Thoracic aorta (tissue), 2 donors: ENCODE results near the gene CCDC40. TPM values are rescaled to one million over a fixed set of nuclear protein-coding genes. Genes with fewer than 3 reads are reported as not detected.

Experiments used
- ATAC-seq: fragments of 150-250 bp; one replicate; pipeline ENCODE4 v1.8.0; 2017; ENCODE audit warnings: low read depth; ENCODE audit not compliant: insufficient number of reproducible peaks, low FRiP score
- DNase-seq: peaks from one replicate; pipeline ENCODE4 v3.0.0-alpha.2; 2020; ENCODE audit warnings: low spot score
- H3K27ac ChIP-seq, 2 donors: fragments of 200-600 bp; sonication (generic); 1 replicate in 1 of 2; 2 replicates in 1 of 2; pipeline ENCODE4 v1.5.1; 2016; ENCODE audit warnings: mild to moderate bottlenecking in 2 of 2, moderate library complexity in 2 of 2
- H3K27me3 ChIP-seq: fragments of 200-600 bp; sonication (generic); replicated peaks from 2 replicates; pipeline ENCODE4 v1.6.0; 2016; ENCODE audit warnings: mild to moderate bottlenecking; ENCODE audit not compliant: insufficient read depth
- H3K36me3 ChIP-seq: fragments of 200-600 bp; sonication (generic); one replicate; pipeline ENCODE4 v1.5.1; 2016
- H3K4me1 ChIP-seq, 2 donors: fragments of 200-600 bp; sonication (generic); 1 replicate in 1 of 2; 2 replicates in 1 of 2; pipeline versions ENCODE4 v1.5.1 to v1.6.0; 2016; ENCODE audit warnings: low read depth in 2 of 2, mild to moderate bottlenecking in 1 of 2; ENCODE audit not compliant: control insufficient read depth in 1 of 2
- H3K4me3 ChIP-seq: fragments of 200-600 bp; sonication (generic); 2 replicates; pipeline ENCODE4 v1.5.1; 2016; ENCODE audit warnings: mild to moderate bottlenecking
- H3K9me3 ChIP-seq: fragments of 200-600 bp; sonication (generic); 2 replicates; pipeline ENCODE4 v1.5.1; 2016
- total RNA-seq, 2 donors: library from RNA; depleted of rRNA; stranded (reverse); fragments of >200 nt; gene quantifications; one replicate each; pipeline versions ENCODE4 v1.1.0 to v1.2.3, GENCODE V29; 2016
- TF ChIP-seq, protein P1 (sequence below): fragments of 200-600 bp; sonication (generic); IDR thresholded peaks from one replicate; pipeline ENCODE4 v1.5.1; 2019; ENCODE audit warnings: antibody characterized with exemption

The CCDC40 gene
- total RNA-seq, 2 donors from 2014 or later = 4.4 to 6.5 TPM

DNA sequence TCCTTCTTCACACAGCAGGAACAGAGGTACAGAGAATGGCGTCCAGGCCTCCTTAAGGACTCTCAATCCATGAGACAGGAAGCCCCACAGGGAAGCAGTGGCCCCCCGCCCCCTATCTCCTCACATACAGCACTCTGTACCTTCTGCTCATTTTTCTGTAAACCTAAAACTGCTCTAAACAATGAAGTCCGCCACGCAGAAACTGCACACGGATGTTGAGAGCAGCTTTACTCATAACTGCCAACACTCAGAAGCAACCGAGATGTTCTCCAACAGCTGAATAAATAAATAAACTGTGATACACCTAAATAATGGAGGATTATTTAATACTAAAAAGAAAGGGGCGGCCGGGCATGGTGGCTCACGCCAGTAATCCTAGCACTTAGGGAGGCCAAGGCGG is 10.6 kb upstream of the CCDC40 start:
- TF ChIP-seq, protein P1, sequence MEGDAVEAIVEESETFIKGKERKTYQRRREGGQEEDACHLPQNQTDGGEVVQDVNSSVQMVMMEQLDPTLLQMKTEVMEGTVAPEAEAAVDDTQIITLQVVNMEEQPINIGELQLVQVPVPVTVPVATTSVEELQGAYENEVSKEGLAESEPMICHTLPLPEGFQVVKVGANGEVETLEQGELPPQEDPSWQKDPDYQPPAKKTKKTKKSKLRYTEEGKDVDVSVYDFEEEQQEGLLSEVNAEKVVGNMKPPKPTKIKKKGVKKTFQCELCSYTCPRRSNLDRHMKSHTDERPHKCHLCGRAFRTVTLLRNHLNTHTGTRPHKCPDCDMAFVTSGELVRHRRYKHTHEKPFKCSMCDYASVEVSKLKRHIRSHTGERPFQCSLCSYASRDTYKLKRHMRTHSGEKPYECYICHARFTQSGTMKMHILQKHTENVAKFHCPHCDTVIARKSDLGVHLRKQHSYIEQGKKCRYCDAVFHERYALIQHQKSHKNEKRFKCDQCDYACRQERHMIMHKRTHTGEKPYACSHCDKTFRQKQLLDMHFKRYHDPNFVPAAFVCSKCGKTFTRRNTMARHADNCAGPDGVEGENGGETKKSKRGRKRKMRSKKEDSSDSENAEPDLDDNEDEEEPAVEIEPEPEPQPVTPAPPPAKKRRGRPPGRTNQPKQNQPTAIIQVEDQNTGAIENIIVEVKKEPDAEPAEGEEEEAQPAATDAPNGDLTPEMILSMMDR = no peak
- H3K27me3 ChIP-seq = no peaks in the 10 kb centered on the region
- no peaks in the 10 kb centered on the region for H3K9me3 ChIP-seq
- no peaks in the 10 kb centered on the region for H3K36me3 ChIP-seq
- no peak overlapping the region for H3K4me3 ChIP-seq
- no peak for DNase-seq
- peaks cover 31 to 60% of the 10 kb centered on the region in 2 donors for H3K4me1 ChIP-seq
- ATAC-seq = no peak
- no peak overlapping the region for H3K27ac ChIP-seq

DNA sequence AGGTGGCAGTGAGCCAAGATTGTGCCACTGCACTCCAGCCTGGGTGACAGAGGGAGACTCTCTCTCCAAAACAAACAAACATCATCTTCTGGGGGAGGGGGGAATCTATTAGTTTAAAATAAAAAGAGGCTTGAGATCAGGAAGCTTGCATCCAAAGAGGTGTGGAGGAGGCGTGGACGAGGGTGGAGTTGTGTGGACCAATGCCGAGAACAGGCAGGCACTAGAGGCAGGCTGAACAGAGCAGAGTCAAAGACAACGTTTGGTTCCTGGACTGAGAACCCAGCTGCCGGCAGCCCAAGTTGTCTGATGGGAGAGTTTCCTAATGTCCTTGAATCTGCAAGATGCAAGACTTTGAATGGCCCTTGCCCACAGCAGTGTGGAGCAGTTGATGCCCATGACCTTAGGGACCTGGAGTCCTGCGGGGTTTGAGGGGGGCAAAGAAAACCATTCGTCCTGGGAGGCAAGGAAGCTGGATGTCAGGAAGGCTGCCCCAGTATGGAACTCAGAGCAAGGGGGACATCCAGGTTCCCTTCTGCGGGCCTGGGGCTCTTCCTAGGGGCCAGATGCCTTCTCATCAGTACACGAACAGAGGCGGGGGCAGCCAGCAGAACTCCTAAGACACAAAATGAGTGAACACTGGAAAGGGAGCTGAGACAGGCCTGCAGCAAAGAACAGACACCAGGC is 9.9 kb upstream of the CCDC40 start:
- ATAC-seq (no peak), DNase-seq (no peak)
- Histone ChIP-seq H3K9me3 (no peaks in the 10 kb centered on the region), H3K36me3 (no peaks in the 10 kb centered on the region), H3K4me1 (peaks cover 33 to 62% of the 10 kb centered on the region in 2 donors), H3K27ac (peak overlapping the region; percentile 19 to 23), H3K4me3 (no peak overlapping the region), H3K27me3 (no peaks in the 10 kb centered on the region)
- TF ChIP-seq, protein P1 = no peak

DNA sequence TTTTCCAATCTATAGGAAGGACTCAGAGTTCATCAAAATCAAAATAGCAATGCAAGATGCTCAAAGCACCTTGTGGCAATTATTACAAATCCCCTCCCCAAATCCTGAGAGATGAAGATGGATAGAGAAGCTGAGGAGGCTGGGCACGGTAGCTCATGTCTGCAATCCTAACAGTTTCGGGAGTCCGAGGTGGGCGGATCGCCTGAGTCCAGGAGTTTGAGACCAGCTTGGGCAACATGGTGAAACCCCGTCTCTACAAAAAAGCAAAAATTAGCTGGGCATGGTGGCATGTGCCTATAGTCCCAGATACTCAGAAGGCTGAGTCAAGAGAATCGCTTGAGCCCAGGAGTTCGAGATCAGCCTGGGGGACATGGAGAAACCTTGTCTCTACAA is 9.4 kb upstream of the CCDC40 start:
- no peaks in the 10 kb centered on the region for H3K9me3 ChIP-seq
- no peaks in the 10 kb centered on the region for H3K36me3 ChIP-seq
- no peaks in the 10 kb centered on the region for H3K27me3 ChIP-seq
- peaks cover 33 to 62% of the 10 kb centered on the region in 2 donors for H3K4me1 ChIP-seq
- peak overlapping the region in 1 of 2 donors; percentile 19 for H3K27ac ChIP-seq
- TF ChIP-seq, protein P1 = no peak
- DNase-seq (no peak), ATAC-seq (no peak)
- no peak overlapping the region for H3K4me3 ChIP-seq

DNA sequence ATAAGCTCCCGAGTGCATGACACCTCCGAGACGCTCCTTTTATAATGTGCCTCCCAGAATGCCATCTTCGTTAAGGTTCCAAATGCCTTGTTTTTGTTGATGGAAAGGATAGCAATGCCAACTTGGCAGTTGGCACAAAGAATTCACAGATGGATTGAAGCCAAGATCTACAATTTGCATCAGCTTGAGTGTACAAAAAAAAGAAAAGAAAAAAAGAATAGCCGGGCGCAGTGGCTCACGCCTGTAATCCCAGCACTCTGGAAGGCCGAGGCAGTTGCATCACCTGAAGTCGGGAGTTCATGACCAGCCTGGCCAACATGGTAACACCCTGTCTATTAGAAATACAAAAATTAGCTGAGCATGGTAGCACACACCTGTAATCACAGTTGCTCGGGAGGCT is 8.4 kb upstream of the CCDC40 start:
- no peaks in the 10 kb centered on the region for H3K27me3 ChIP-seq
- TF ChIP-seq, protein P1 = no peak
- H3K36me3 ChIP-seq = no peaks in the 10 kb centered on the region
- DNase-seq = no peak
- no peak for ATAC-seq
- H3K9me3 ChIP-seq = no peaks in the 10 kb centered on the region
- peak overlapping the region; percentile 57 for H3K4me3 ChIP-seq
- H3K27ac ChIP-seq = peak overlapping the region; percentile 62 to 66
- peaks cover 33 to 62% of the 10 kb centered on the region in 2 donors for H3K4me1 ChIP-seq

DNA sequence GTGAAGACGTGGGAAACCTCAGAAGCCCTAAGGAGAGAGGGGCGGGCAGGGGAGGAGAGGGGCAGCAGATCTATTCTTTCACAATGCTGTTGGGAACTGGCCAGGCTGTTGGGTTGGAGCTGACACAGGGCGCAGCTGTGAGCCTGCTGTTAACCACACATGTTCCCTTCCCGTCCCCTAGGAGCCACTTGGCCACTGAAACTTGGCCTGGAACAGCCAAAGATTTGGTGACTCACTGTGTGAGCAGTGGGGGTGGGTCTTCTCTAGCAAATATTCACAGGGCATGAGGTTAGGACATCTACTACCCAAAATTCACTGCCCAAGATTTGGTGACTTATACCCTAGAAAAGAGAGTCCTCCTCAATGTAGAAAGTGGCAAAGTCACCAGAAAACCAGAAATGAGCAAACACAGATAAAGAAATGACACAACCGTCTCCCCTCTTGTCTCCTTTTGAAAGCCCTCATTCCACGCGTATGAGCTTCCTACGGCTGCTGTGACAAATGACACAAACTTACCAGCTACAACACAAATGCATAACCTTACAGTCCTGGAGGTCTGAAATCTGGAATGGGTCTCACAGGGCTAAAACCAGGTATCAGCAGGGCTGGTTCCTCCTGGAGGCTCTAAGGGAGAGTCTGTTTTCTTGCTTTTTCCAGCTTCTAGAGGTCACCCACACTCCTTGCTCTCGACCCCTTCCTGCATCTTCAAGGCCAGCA is 7.0 kb upstream of the CCDC40 start:
- peak; percentile 80 for ATAC-seq
- no peaks in the 10 kb centered on the region for H3K36me3 ChIP-seq
- H3K27ac ChIP-seq = peak overlapping the region; percentile 66 to 73
- no peaks in the 10 kb centered on the region for H3K27me3 ChIP-seq
- DNase-seq = peak; percentile 71
- H3K4me1 ChIP-seq = peaks cover 33 to 56% of the 10 kb centered on the region in 2 donors
- peak overlapping the region; percentile 57 for H3K4me3 ChIP-seq
- TF ChIP-seq, protein P1 = no peak
- no peaks in the 10 kb centered on the region for H3K9me3 ChIP-seq
